Thyroid gland (tissue), 4 donors: ENCODE measurements around the gene PPP2R5C.

Source experiments
- POLR2A ChIP-seq, 2 donors: fragments of 450-650 bp; IDR thresholded peaks; one replicate each; pipeline ENCODE4 v1.6.1; 2017; ENCODE audit warnings: antibody characterized with exemption in 2 of 2, mild to moderate bottlenecking in 2 of 2, moderate library complexity in 1 of 2
- TF ChIP-seq, protein P1 (sequence below), 6 experiments: fragments of 200-600 bp in 3 of 6; fragments of 450-650 bp in 3 of 6; sonication (generic) in 3 of 6; IDR thresholded peaks; one replicate each; pipeline ENCODE4 v1.5.1; 2016 to 2019; ENCODE audit warnings: antibody characterized with exemption in 6 of 6, mild to moderate bottlenecking in 2 of 6, inconsistent platforms in 1 of 6, moderate library complexity in 1 of 6

DNA sequence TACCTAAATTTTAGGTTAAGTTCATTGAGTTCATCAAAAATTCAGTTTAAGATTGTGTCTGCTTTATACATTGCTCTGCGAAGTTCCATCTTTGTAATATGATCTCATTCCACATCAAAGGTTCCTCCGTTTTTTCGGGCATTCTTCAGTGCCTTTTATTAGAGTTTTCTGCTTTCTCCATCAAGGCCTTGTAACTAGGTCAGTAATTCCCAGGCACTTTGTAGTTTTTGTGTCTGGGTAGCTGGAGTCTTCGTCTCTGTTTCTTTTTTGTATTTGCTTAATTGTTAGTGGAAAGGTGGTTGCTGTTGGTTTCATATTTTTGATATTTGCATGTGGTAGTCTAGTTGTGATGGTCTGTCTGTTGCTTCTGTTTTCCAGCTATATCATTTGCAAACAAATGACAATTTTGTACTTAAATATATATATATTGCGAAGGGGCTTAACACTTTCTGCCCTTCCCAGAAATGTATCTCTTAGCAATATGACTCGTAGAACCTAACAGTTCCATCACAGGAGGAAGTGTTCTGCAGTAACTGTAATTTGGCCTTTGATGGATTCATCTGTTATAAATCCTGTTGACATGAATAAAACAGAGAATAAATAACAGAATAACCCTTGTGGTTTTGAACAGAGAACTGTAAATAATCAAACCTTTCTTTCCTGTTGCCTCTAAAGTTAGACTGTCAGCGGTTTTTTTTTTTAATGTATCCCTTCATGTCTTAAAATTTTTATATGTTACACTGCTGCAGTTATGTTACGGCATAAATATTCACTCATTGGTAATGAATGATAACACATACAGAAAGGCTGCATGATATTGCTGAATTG is 114.4 kb downstream of the PPP2R5C start:
- TF ChIP-seq, protein P1, sequence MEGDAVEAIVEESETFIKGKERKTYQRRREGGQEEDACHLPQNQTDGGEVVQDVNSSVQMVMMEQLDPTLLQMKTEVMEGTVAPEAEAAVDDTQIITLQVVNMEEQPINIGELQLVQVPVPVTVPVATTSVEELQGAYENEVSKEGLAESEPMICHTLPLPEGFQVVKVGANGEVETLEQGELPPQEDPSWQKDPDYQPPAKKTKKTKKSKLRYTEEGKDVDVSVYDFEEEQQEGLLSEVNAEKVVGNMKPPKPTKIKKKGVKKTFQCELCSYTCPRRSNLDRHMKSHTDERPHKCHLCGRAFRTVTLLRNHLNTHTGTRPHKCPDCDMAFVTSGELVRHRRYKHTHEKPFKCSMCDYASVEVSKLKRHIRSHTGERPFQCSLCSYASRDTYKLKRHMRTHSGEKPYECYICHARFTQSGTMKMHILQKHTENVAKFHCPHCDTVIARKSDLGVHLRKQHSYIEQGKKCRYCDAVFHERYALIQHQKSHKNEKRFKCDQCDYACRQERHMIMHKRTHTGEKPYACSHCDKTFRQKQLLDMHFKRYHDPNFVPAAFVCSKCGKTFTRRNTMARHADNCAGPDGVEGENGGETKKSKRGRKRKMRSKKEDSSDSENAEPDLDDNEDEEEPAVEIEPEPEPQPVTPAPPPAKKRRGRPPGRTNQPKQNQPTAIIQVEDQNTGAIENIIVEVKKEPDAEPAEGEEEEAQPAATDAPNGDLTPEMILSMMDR (IDR thresholded peaks at IDR 0.05) = no peak
- no peak for TF ChIP-seq POLR2A (IDR thresholded peaks at IDR 0.05)
